MM.1S (cell line): Measurements from ENCODE around the gene EPHB1.

Source experiments
- DNase-seq: peaks from one replicate; pipeline ENCODE4 v3.0.0-alpha.2; 2015
- H2AFZ ChIP-seq: fragments of 300-600 bp; sonication (generic); 2 replicates; pipeline ENCODE4 v1.6.0; 2016; ENCODE audit warnings: antibody characterized with exemption, low read length
- H3F3A ChIP-seq: fragments of 300-600 bp; sonication (generic); 2 replicates; pipeline ENCODE4 v1.6.1; 2016; ENCODE audit warnings: mild to moderate bottlenecking, antibody characterized with exemption, low read length, moderate library complexity, mixed read lengths; ENCODE audit not compliant: insufficient read depth
- H3K27ac ChIP-seq: fragments of 300-600 bp; sonication (generic); 2 replicates; pipeline ENCODE4 v1.5.1; 2016; ENCODE audit warnings: mild to moderate bottlenecking, low read length
- H3K27me3 ChIP-seq: fragments of 300-600 bp; sonication (generic); replicated peaks from 2 replicates; pipeline ENCODE4 v1.6.0; 2016; ENCODE audit warnings: low read length; ENCODE audit not compliant: insufficient read depth
- H3K36me3 ChIP-seq: fragments of 300-600 bp; sonication (generic); replicated peaks from 2 replicates; pipeline ENCODE4 v1.6.1; 2016; ENCODE audit warnings: mild to moderate bottlenecking, low read length, mixed read lengths; ENCODE audit not compliant: insufficient read depth
- H3K4me1 ChIP-seq: fragments of 300-600 bp; sonication (generic); 2 replicates; pipeline ENCODE4 v1.6.1; 2016; ENCODE audit warnings: low read length, mixed read lengths
- H3K4me2 ChIP-seq: fragments of 300-600 bp; sonication (generic); 2 replicates; pipeline ENCODE4 v1.6.0; 2016; ENCODE audit warnings: low read depth, low read length
- H3K4me3 ChIP-seq: fragments of 300-600 bp; sonication (generic); 2 replicates; pipeline ENCODE4 v1.5.1; 2016; ENCODE audit warnings: low read length, mixed read lengths
- H3K79me2 ChIP-seq: fragments of 300-600 bp; sonication (generic); 2 replicates; pipeline ENCODE4 v1.6.1; 2016; ENCODE audit warnings: mixed run types, low read length, mixed read lengths
- H3K9ac ChIP-seq: fragments of 300-600 bp; sonication (generic); 2 replicates; pipeline ENCODE4 v1.6.1; 2016; ENCODE audit warnings: low read length, mixed read lengths
- H3K9me2 ChIP-seq: fragments of 300-600 bp; sonication (generic); replicated peaks from 2 replicates; pipeline ENCODE4 v1.6.1; 2016; ENCODE audit warnings: mild to moderate bottlenecking, low read length, mixed read lengths; ENCODE audit not compliant: insufficient read depth
- H3K9me3 ChIP-seq: fragments of 300-600 bp; sonication (generic); replicated peaks from 2 replicates; pipeline ENCODE4 v1.6.1; 2016; ENCODE audit warnings: mild to moderate bottlenecking, low read length, mixed read lengths; ENCODE audit not compliant: insufficient read depth
- H4K20me1 ChIP-seq: fragments of 300-600 bp; sonication (generic); 2 replicates; pipeline ENCODE4 v1.6.1; 2016; ENCODE audit warnings: mild to moderate bottlenecking, low read length, moderate library complexity, mixed read lengths; ENCODE audit not compliant: insufficient read depth
- EZH2 ChIP-seq: fragments of 300-600 bp; sonication (generic); optimal IDR thresholded peaks from 2 replicates; pipeline ENCODE3; 2017; ENCODE audit warnings: low read depth, mild to moderate bottlenecking, antibody characterized with exemption, low read length, mixed read lengths
- EZH2phosphoT487 ChIP-seq: fragments of 300-600 bp; sonication (generic); IDR thresholded peaks from 2 replicates; pipeline ENCODE4 v1.6.1; 2018; ENCODE audit warnings: antibody characterized with exemption, low read length
- TF ChIP-seq, protein P1 (sequence below): fragments of 300-600 bp; sonication (generic); IDR thresholded peaks from 2 replicates; pipeline ENCODE4 v1.5.1; 2016; ENCODE audit warnings: antibody characterized with exemption, low read length, mixed read lengths

EPHB1 gene

GRCh38 chr3:135261214-135261775 lies 466.2 kb downstream of the EPHB1 start:
- H3K9ac ChIP-seq: no peak overlapping the region
- H3K4me3 ChIP-seq: no peak overlapping the region
- no peaks in the 10 kb centered on the region for H3F3A ChIP-seq
- H3K4me1 ChIP-seq: no peaks in the 10 kb centered on the region
- no peaks in the 10 kb centered on the region for H3K9me2 ChIP-seq
- no peaks in the 10 kb centered on the region for H3K79me2 ChIP-seq
- no peaks in the 10 kb centered on the region for H3K9me3 ChIP-seq
- no peaks in the 10 kb centered on the region for H3K27me3 ChIP-seq
- H3K36me3 ChIP-seq: no peaks in the 10 kb centered on the region
- no peak overlapping the region for H3K4me2 ChIP-seq
- no peak overlapping the region for H2AFZ ChIP-seq
- no peak for DNase-seq
- H3K27ac ChIP-seq: no peak overlapping the region
- no peaks in the 10 kb centered on the region for H4K20me1 ChIP-seq
- TF ChIP-seq, protein P1, sequence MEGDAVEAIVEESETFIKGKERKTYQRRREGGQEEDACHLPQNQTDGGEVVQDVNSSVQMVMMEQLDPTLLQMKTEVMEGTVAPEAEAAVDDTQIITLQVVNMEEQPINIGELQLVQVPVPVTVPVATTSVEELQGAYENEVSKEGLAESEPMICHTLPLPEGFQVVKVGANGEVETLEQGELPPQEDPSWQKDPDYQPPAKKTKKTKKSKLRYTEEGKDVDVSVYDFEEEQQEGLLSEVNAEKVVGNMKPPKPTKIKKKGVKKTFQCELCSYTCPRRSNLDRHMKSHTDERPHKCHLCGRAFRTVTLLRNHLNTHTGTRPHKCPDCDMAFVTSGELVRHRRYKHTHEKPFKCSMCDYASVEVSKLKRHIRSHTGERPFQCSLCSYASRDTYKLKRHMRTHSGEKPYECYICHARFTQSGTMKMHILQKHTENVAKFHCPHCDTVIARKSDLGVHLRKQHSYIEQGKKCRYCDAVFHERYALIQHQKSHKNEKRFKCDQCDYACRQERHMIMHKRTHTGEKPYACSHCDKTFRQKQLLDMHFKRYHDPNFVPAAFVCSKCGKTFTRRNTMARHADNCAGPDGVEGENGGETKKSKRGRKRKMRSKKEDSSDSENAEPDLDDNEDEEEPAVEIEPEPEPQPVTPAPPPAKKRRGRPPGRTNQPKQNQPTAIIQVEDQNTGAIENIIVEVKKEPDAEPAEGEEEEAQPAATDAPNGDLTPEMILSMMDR: no peak
- TF ChIP-seq EZH2phosphoT487 (no peak), EZH2 (no peak)

DNA sequence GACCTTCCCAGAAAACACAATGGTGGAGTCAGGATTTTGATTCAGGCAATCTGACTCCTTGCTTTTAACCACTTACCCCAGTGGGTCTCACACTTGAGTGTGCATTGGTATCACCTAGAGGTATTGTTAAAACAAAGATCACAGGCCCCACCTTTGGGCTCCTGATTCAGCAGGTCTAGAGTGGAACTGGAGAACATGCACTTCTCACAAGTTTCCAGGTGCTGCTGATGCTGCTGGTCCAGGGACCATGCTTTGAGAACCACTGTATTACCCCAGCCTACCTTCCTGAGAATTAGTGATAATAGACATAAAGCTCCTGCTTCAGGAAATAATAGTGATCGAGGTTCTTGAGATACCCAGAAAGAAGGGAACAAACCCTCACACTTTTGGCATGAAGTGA lies 466.9 kb downstream of the EPHB1 start:
- no peaks in the 10 kb centered on the region for H3K36me3 ChIP-seq
- H3K27me3 ChIP-seq: no peaks in the 10 kb centered on the region
- no peak overlapping the region for H3K4me2 ChIP-seq
- H3K9me3 ChIP-seq: no peaks in the 10 kb centered on the region
- no peaks in the 10 kb centered on the region for H3K9me2 ChIP-seq
- DNase-seq: no peak
- TF ChIP-seq EZH2phosphoT487: no peak
- TF ChIP-seq, protein P1: no peak
- no peak for TF ChIP-seq EZH2
- no peak overlapping the region for H2AFZ ChIP-seq
- no peaks in the 10 kb centered on the region for H4K20me1 ChIP-seq
- no peak overlapping the region for H3K27ac ChIP-seq
- H3K4me3 ChIP-seq: no peak overlapping the region
- H3K4me1 ChIP-seq: no peaks in the 10 kb centered on the region
- H3K9ac ChIP-seq: no peak overlapping the region
- H3F3A ChIP-seq: no peaks in the 10 kb centered on the region
- no peaks in the 10 kb centered on the region for H3K79me2 ChIP-seq

DNA sequence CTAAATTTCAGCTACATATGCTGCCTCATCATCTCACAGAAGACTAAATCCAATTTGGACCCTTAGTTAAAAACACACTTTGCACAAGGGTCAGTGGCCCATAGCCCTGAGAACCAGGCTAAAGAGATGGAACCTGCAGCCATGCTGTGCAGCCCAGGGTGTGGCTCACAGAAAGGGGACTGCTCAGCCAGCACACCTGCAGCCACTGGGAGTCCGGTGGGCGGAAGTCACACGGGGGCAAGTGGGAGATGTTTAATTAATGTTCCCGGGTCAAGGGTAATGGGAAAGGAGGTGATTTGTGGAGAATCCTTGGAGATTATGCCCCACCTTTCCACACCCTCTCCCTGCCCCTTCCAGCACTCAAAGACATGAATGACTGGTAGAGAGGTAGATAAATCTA lies 467.4 kb downstream of the EPHB1 start:
- H3K79me2 ChIP-seq: no peaks in the 10 kb centered on the region
- no peaks in the 10 kb centered on the region for H3K4me1 ChIP-seq
- H3F3A ChIP-seq: no peaks in the 10 kb centered on the region
- no peak overlapping the region for H2AFZ ChIP-seq
- H3K4me3 ChIP-seq: no peak overlapping the region
- TF ChIP-seq EZH2phosphoT487 (no peak), EZH2 (no peak)
- no peak overlapping the region for H3K27ac ChIP-seq
- H3K4me2 ChIP-seq: no peak overlapping the region
- H3K9me3 ChIP-seq: no peaks in the 10 kb centered on the region
- H4K20me1 ChIP-seq: no peaks in the 10 kb centered on the region
- H3K9ac ChIP-seq: no peak overlapping the region
- no peaks in the 10 kb centered on the region for H3K9me2 ChIP-seq
- no peaks in the 10 kb centered on the region for H3K36me3 ChIP-seq
- no peak for DNase-seq
- H3K27me3 ChIP-seq: no peaks in the 10 kb centered on the region

GRCh38 chr3:135263331-135263730 lies 468.3 kb downstream of the EPHB1 start:
- H2AFZ ChIP-seq: no peak overlapping the region
- no peaks in the 10 kb centered on the region for H3K79me2 ChIP-seq

More at GRCh38 chr3:135263331-135263730, 468.3 kb downstream of the EPHB1 start:
- no peak for DNase-seq
- no peaks in the 10 kb centered on the region for H3K36me3 ChIP-seq
- TF ChIP-seq, protein P1: no peak
- TF ChIP-seq EZH2: no peak
- H3F3A ChIP-seq: no peaks in the 10 kb centered on the region
- H3K27ac ChIP-seq: no peak overlapping the region
- no peaks in the 10 kb centered on the region for H3K9me2 ChIP-seq
- no peaks in the 10 kb centered on the region for H3K27me3 ChIP-seq
- no peak overlapping the region for H3K4me3 ChIP-seq
- no peak overlapping the region for H3K4me2 ChIP-seq
- H4K20me1 ChIP-seq: no peaks in the 10 kb centered on the region
- H3K4me1 ChIP-seq: no peaks in the 10 kb centered on the region
- H3K9ac ChIP-seq: no peak overlapping the region
- no peaks in the 10 kb centered on the region for H3K9me3 ChIP-seq
